CD4-positive, alpha-beta T cell (primary cell): ENCODE results near the gene PKD2. TPM values are rescaled to one million over a fixed set of nuclear protein-coding genes. Genes with fewer than 3 reads are reported as not detected.

Experiments used
- ATAC-seq: fragments of 200-7000 bp; cut with Tn5 transposase; one replicate; pipeline ENCODE4 v1.10.0; 2022; ENCODE audit warnings: mild to moderate bottlenecking; ENCODE audit not compliant: poor library complexity
- CTCF ChIA-PET: fragments of 350-600 bp; sonication (Branson Sonifier 250); formaldehyde crosslinking; loops from one replicate; lab custom pipeline; 2021; ENCODE audit warnings: antibody characterized with exemption, inconsistent platforms; lab: Charles Lee
- POLR2A ChIA-PET: fragments of 350-600 bp; sonication (Branson Sonifier 250); formaldehyde crosslinking; loops from one replicate; lab custom pipeline; 2021; ENCODE audit warnings: antibody characterized with exemption, inconsistent platforms; lab: Charles Lee
- DNase-seq, 14 experiments: peaks; one replicate each; pipeline ENCODE4 v3.0.0-alpha.2; 2013 to 2020; ENCODE audit warnings: mixed read lengths in 2 of 14
- H3K27ac ChIP-seq, 2 donors: one replicate each; pipeline versions ENCODE4 v1.5.1 to v1.7.0; 2013; ENCODE audit warnings: low read length in 2 of 2, low read depth in 1 of 2, mild to moderate bottlenecking in 1 of 2
- H3K27me3 ChIP-seq, 2 experiments: 1 replicate in 1 of 2; 2 replicates in 1 of 2; pipeline versions ENCODE4 v1.6.1 to v1.7.0; 2013; ENCODE audit warnings: low read length in 2 of 2, control low read depth in 1 of 2, mild to moderate bottlenecking in 1 of 2, moderate library complexity in 1 of 2; ENCODE audit not compliant: insufficient read depth in 2 of 2, control insufficient read depth in 1 of 2
- H3K36me3 ChIP-seq: one replicate; pipeline ENCODE4 v1.6.1; 2013; ENCODE audit warnings: low read length, control low read depth; ENCODE audit not compliant: insufficient read depth
- H3K4me1 ChIP-seq: one replicate; pipeline ENCODE4 v1.6.1; 2013; ENCODE audit warnings: low read length, control low read depth; ENCODE audit not compliant: insufficient read depth
- H3K4me3 ChIP-seq: one replicate; pipeline ENCODE4 v1.5.1; 2013; ENCODE audit warnings: mild to moderate bottlenecking, low read length, moderate library complexity
- H3K9me3 ChIP-seq, 2 experiments: 1 replicate in 1 of 2; 2 replicates in 1 of 2; pipeline versions ENCODE4 v1.6.1 to v1.7.0; 2013; ENCODE audit warnings: low read length in 2 of 2, mild to moderate bottlenecking in 2 of 2, control low read depth in 1 of 2, moderate library complexity in 1 of 2; ENCODE audit not compliant: control insufficient read depth in 1 of 2, insufficient read depth in 1 of 2
- H3K27ac Mint-ChIP-seq: one replicate; pipeline ENCODE4 v1.8.0; 2020; ENCODE audit warnings: mixed read lengths
- H3K27me3 Mint-ChIP-seq: one replicate; pipeline ENCODE4 v1.8.0; 2021; ENCODE audit warnings: mixed read lengths
- H3K36me3 Mint-ChIP-seq: one replicate; pipeline ENCODE4 v1.8.0; 2021; ENCODE audit warnings: low read depth, mixed read lengths
- H3K4me1 Mint-ChIP-seq: one replicate; pipeline ENCODE4 v1.8.0; 2021; ENCODE audit warnings: low read depth, mixed read lengths
- H3K4me3 Mint-ChIP-seq: one replicate; pipeline ENCODE4 v1.8.0; 2020; ENCODE audit warnings: mild to moderate bottlenecking, mixed read lengths
- H3K9me3 Mint-ChIP-seq: one replicate; pipeline ENCODE4 v1.8.0; 2020; ENCODE audit warnings: mixed read lengths
- intact Hi-C, 2 experiments: fragments of 100-400 bp; cut with DNase I in 1 of 2; cut with micrococcal nuclease in 1 of 2; formaldehyde crosslinking; loops; one replicate each; pipeline versions ENCODE4 v1.15.1 to v1.9.0; 2023 to 2025; cut with DNase I, micrococcal nuclease
- total RNA-seq, 174 experiments: library from RNA in 2 of 174; stranded (reverse) in 2 of 174; gene quantifications; one replicate each; pipeline ENCODE4 v1.2.3 and lab custom pipeline; 2021 to 2026
- TF ChIP-seq, protein P1 (sequence below): fragments of 200-600 bp; IDR thresholded peaks from one replicate; pipeline ENCODE4 v1.8.0; 2022; ENCODE audit warnings: antibody characterized with exemption, mild to moderate bottlenecking

Gene PKD2
- total RNA-seq, 2 experiments from 2014 or later = 4.1 to 4.3 TPM

DNA sequence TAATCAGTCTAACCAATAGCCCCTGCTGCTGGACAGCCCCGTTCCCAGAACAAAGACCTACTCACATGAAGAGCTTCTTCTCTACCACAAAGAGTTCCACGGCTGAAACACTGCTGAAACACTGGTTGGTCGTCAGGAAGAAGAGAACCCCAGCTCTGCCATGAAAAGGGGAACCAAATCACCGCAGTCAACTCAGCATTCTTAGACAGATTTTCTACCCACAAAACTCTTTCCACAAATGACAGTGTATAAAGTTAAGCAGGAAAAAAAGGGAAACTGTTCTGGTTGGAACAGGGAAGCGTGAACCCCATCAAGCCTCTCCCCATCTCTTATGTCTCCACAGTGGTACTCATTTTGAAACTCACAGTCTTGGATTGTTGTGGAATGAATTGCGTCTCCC lies 93.7 kb downstream of the PKD2 start:
- ATAC-seq (no peak), DNase-seq (peak in 3 of 14 experiments; percentile 7 to 20 (median 15))
- Histone ChIP-seq H3K36me3 (no peaks in the 10 kb centered on the region), H3K9me3 (no peaks in the 10 kb centered on the region), H3K4me3 (no peak overlapping the region), H3K27ac (no peak overlapping the region), H3K4me1 (no peaks in the 10 kb centered on the region), H3K27me3 (no peaks in the 10 kb centered on the region)
- ChIA-PET CTCF (no interaction called here), POLR2A (no interaction called here)
- Mint-ChIP-seq H3K4me1 (no peaks in the 10 kb centered on the region), H3K27ac (no peak overlapping the region), H3K9me3 (no peaks in the 10 kb centered on the region), H3K27me3 (peaks cover 5% of the 10 kb centered on the region), H3K4me3 (no peak overlapping the region), H3K36me3 (no peaks in the 10 kb centered on the region)
- TF ChIP-seq, protein P1, sequence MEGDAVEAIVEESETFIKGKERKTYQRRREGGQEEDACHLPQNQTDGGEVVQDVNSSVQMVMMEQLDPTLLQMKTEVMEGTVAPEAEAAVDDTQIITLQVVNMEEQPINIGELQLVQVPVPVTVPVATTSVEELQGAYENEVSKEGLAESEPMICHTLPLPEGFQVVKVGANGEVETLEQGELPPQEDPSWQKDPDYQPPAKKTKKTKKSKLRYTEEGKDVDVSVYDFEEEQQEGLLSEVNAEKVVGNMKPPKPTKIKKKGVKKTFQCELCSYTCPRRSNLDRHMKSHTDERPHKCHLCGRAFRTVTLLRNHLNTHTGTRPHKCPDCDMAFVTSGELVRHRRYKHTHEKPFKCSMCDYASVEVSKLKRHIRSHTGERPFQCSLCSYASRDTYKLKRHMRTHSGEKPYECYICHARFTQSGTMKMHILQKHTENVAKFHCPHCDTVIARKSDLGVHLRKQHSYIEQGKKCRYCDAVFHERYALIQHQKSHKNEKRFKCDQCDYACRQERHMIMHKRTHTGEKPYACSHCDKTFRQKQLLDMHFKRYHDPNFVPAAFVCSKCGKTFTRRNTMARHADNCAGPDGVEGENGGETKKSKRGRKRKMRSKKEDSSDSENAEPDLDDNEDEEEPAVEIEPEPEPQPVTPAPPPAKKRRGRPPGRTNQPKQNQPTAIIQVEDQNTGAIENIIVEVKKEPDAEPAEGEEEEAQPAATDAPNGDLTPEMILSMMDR = no peak
- intact Hi-C loops = no loop called here

DNA sequence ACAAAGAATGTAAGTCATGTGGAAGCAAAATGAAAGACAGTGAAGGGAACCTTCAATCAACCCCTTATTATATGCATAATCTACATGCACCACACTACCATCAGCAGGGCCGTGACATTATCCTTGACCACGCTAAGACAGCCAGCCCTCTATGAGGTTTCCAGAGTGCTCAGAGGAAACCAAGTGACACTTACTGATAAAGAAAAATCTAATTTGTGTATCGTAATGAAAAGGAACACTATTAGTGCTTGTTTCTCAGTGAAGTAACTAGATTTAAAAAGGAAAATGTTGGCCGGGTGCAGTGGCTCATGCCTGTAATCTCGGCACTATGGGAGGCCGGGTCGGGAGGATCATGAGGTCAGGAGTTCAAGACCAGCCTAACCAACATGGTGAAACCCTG lies 94.6 kb downstream of the PKD2 start:
- intact Hi-C loops = no loop called here
- no peaks in the 10 kb centered on the region for H3K9me3 ChIP-seq
- no peak overlapping the region for H3K27ac Mint-ChIP-seq
- no peak overlapping the region for H3K4me3 ChIP-seq
- no peaks in the 10 kb centered on the region for H3K4me1 ChIP-seq
- no peak for ATAC-seq
- H3K36me3 Mint-ChIP-seq = no peaks in the 10 kb centered on the region
- no peak for DNase-seq
- H3K36me3 ChIP-seq = no peaks in the 10 kb centered on the region
- H3K27ac ChIP-seq = no peak overlapping the region
- no peaks in the 10 kb centered on the region for H3K4me1 Mint-ChIP-seq
- ChIA-PET CTCF (no interaction called here), POLR2A (no interaction called here)
- no peaks in the 10 kb centered on the region for H3K27me3 ChIP-seq
- H3K4me3 Mint-ChIP-seq = no peak overlapping the region
- peaks cover 5% of the 10 kb centered on the region for H3K27me3 Mint-ChIP-seq
- no peaks in the 10 kb centered on the region for H3K9me3 Mint-ChIP-seq
- TF ChIP-seq, protein P1 = no peak

DNA sequence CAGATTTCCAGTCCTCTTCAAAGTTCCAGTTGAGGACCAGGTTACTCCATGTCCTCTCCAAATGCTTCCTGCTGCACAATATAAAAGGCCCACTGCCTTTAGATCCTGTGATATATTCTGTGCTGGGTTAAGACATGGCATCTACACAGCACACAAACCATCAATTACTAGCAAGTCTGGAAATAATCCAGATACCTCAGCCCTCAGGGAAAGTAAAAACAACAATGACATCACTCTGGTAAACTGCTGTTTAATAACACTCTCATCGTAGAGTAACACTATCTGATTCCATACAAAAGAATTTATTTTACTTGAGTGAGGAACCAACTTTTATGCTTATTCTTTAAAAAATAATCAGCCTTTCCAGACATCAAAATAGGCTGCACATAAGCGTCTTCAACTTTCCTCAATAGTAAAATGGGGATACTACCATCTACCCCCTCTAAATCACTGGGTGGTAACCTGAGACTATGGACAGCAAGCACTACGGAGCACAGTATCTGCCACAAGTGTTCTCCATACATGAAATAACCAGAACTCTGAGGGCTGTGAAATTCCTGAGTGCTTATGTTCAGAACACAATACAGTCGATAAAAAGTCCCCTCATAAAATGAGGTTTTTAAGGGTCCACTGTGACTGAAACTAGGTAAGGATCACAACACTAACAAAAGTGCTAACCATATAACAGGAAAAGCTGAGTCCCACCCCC lies 97.6 kb downstream of the PKD2 start:
- ChIA-PET POLR2A (no interaction called here), CTCF (no interaction called here)
- ATAC-seq = no peak
- no peak for DNase-seq
- Histone ChIP-seq H3K27me3 (no peaks in the 10 kb centered on the region), H3K36me3 (no peaks in the 10 kb centered on the region), H3K4me3 (no peak overlapping the region), H3K27ac (no peak overlapping the region), H3K4me1 (no peaks in the 10 kb centered on the region), H3K9me3 (no peaks in the 10 kb centered on the region)
- Mint-ChIP-seq H3K4me1 (no peaks in the 10 kb centered on the region), H3K4me3 (no peak overlapping the region), H3K27me3 (peaks cover 5% of the 10 kb centered on the region), H3K9me3 (no peaks in the 10 kb centered on the region), H3K36me3 (no peaks in the 10 kb centered on the region), H3K27ac (no peak overlapping the region)
- intact Hi-C loops = no loop called here
- TF ChIP-seq, protein P1 = no peak
